Thyroid gland (tissue), 4 donors: ENCODE results near the gene ASIC3. TPM values are rescaled to one million over a fixed set of nuclear protein-coding genes. Genes with fewer than 3 reads are reported as not detected.

Experiments
- DNase-seq, 2 donors: peaks; one replicate each; pipeline ENCODE4 v3.0.0-alpha.2; 2019
- H3K27ac ChIP-seq, 3 donors: fragments of 200-600 bp; sonication (generic); 1 replicate in 2 of 3; 2 replicates in 1 of 3; pipeline ENCODE4 v1.5.1; 2016 to 2019; ENCODE audit warnings: mild to moderate bottlenecking in 1 of 3, moderate library complexity in 1 of 3
- H3K27me3 ChIP-seq: fragments of 200-600 bp; sonication (generic); one replicate; pipeline ENCODE4 v1.5.1; 2019
- H3K36me3 ChIP-seq, 2 donors: fragments of 200-600 bp; sonication (generic); one replicate each; pipeline ENCODE4 v1.5.1; 2016 to 2019
- H3K4me1 ChIP-seq, 2 donors: fragments of 200-600 bp; sonication (generic); one replicate each; pipeline ENCODE4 v1.5.1; 2017 to 2019
- H3K4me3 ChIP-seq, 3 donors: fragments of 200-600 bp; sonication (generic); replicated peaks in 1 of 3; 1 replicate in 2 of 3; 2 replicates in 1 of 3; pipeline ENCODE4 v1.5.1; 2016; ENCODE audit warnings: mild to moderate bottlenecking in 1 of 3
- H3K9me3 ChIP-seq: fragments of 200-600 bp; sonication (generic); one replicate; pipeline ENCODE4 v1.5.1; 2017
- CTCF ChIP-seq, 6 experiments: fragments of 200-600 bp in 3 of 6; fragments of 450-650 bp in 3 of 6; sonication (generic) in 3 of 6; IDR thresholded peaks; one replicate each; pipeline ENCODE4 v1.5.1; 2016 to 2019; ENCODE audit warnings: antibody characterized with exemption in 6 of 6, mild to moderate bottlenecking in 2 of 6, inconsistent platforms in 1 of 6, moderate library complexity in 1 of 6
- POLR2A ChIP-seq, 2 donors: fragments of 450-650 bp; IDR thresholded peaks; one replicate each; pipeline ENCODE4 v1.6.1; 2017; ENCODE audit warnings: antibody characterized with exemption in 2 of 2, mild to moderate bottlenecking in 2 of 2, moderate library complexity in 1 of 2
- WGBS, 2 donors: methylation state at CpG; one replicate each; pipeline ENCODE4 v1.1.5; 2017; 5-methylcytosine and 5-hydroxymethylcytosine counted together
- intact Hi-C: fragments of 100-400 bp; cut with DNase I; formaldehyde crosslinking; loops from one replicate; pipeline ENCODE4 v1.15.1; 2023
- total RNA-seq, 4 donors: library from RNA; depleted of rRNA; stranded (reverse); fragments of >200 nt; gene quantifications; one replicate each; pipeline ENCODE4 v1.2.3, GENCODE V29; 2016

Gene ASIC3
- total RNA-seq, 4 donors from 2014 or later = 1.2 to 2.6 (median 1.5) TPM; not detected in 1

DNA sequence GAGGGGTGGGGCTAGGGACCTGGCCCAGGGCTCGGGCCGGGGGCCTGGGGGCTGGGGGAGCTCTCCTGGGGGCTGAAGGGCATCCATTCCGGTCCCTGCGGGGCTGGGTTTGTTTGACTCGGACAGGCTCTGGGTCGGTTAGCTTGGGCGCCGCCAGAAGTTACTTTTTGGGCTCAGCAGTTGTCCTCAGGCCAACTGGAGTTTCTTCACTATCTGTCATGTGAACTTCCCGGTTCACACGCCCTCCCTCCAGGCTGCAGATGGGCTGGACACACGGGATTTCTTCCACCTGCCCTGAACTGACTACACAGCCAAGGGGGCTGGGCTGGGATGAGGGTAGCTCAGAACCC is 14.9 kb downstream of the ASIC3 start:
- DNase-seq = no peak
- H3K36me3 ChIP-seq = peaks cover 31 to 37% of the 10 kb centered on the region in 2 donors
- peak overlapping the region in 1 of 3 donors; percentile 5 for H3K27ac ChIP-seq
- no peaks in the 10 kb centered on the region for H3K27me3 ChIP-seq
- H3K9me3 ChIP-seq = no peaks in the 10 kb centered on the region
- intact Hi-C loops = no loop called here
- WGBS, 2 donors = 67 to 72% methylated on average over 3 to 6 of the region's 11 CpGs
- no peak for TF ChIP-seq CTCF (IDR thresholded peaks at IDR 0.05)
- no peak for TF ChIP-seq POLR2A (IDR thresholded peaks at IDR 0.05)
- no peak overlapping the region for H3K4me3 ChIP-seq
- peaks cover 26 to 36% of the 10 kb centered on the region in 2 donors for H3K4me1 ChIP-seq

DNA sequence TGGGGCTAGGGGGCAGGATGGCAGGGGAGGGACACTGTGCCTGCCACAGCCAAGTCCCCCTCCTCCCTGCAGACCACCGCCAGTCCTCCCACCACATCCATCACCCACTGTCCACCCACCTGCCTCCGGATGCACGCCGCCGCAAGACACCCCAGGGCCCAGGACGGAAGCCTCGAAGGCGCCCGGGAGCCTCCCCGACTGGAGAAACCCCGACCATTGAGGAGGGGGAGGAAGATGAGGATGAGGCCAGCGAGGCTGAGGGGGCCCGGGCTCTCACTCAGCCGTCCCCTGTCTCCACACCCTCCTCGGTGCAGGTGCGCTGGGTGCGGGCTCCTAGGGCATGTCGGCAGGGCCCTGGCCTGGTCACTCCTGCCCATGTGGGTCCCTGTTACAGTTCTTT is 16.1 kb downstream of the ASIC3 start:
- no peak for TF ChIP-seq CTCF (IDR thresholded peaks at IDR 0.05)
- no peak for TF ChIP-seq POLR2A (IDR thresholded peaks at IDR 0.05)
- Histone ChIP-seq H3K27ac (no peak overlapping the region), H3K36me3 (peaks cover 38 to 46% of the 10 kb centered on the region in 2 donors), H3K4me3 (no peak overlapping the region), H3K27me3 (no peaks in the 10 kb centered on the region), H3K9me3 (no peaks in the 10 kb centered on the region), H3K4me1 (peaks cover 16 to 28% of the 10 kb centered on the region in 2 donors)
- WGBS, 2 donors = 97 to 100% methylated on average over 4 to 6 of the region's 18 CpGs
- intact Hi-C loops = no loop called here
- DNase-seq = no peak

DNA sequence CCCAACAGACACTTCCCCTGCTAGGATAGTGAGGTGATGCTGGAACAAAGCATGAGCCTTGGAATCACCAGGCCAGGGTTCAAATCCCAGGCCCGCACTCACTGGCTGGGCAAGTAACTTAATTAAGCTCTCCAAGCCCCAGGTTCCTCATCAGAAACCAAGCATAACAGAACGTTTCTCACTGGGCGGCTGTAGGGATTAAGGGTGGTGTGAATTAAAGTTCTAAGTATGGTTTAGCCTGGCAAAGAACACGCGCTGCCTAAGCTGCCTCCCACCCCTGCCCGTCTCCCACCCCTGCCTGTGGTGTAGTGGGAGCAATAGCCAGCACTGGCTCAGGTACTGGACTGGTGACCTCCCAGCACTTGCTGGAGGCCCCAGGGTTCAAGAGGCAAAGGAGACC is 16.7 kb downstream of the ASIC3 start:
- no peak for DNase-seq
- Histone ChIP-seq H3K36me3 (peaks cover 41 to 51% of the 10 kb centered on the region in 2 donors), H3K4me3 (no peak overlapping the region), H3K9me3 (no peaks in the 10 kb centered on the region), H3K27me3 (no peaks in the 10 kb centered on the region), H3K27ac (no peak overlapping the region), H3K4me1 (peaks cover 16 to 28% of the 10 kb centered on the region in 2 donors)
- 90 to 95% methylated on average over 6 of the region's 6 CpGs for WGBS, 2 donors
- TF ChIP-seq CTCF (IDR thresholded peaks at IDR 0.05) (no peak), POLR2A (IDR thresholded peaks at IDR 0.05) (no peak)
- intact Hi-C loops = no loop called here

- no peaks in the 10 kb centered on the region for H3K27me3 ChIP-seq
- no peak overlapping the region for H3K27ac ChIP-seq
- TF ChIP-seq CTCF (IDR thresholded peaks at IDR 0.05) (no peak), POLR2A (IDR thresholded peaks at IDR 0.05) (no peak)
- 96 to 98% methylated on average over 14 of the region's 14 CpGs for WGBS, 2 donors
- H3K36me3 ChIP-seq = peaks cover 46 to 57% of the 10 kb centered on the region in 2 donors
- DNase-seq = no peak
- peaks cover 12 to 24% of the 10 kb centered on the region in 2 donors for H3K4me1 ChIP-seq
- intact Hi-C loops = no loop called here
- H3K4me3 ChIP-seq = no peak overlapping the region
- no peaks in the 10 kb centered on the region for H3K9me3 ChIP-seq
Observed at GRCh38 chr7:151065516-151065915, 17.2 kb downstream of the ASIC3 start.

GRCh38 chr7:151066273-151066974 is 18.1 kb downstream of the ASIC3 start:
- DNase-seq = no peak
- 93 to 96% methylated on average over 32 to 34 of the region's 39 CpGs for WGBS, 2 donors
- Histone ChIP-seq H3K27me3 (no peaks in the 10 kb centered on the region), H3K4me1 (peaks cover 3 to 15% of the 10 kb centered on the region in 2 donors), H3K4me3 (no peak overlapping the region), H3K36me3 (peaks cover 55 to 66% of the 10 kb centered on the region in 2 donors), H3K9me3 (no peaks in the 10 kb centered on the region), H3K27ac (no peak overlapping the region)
- intact Hi-C loops = no loop called here
- TF ChIP-seq POLR2A (IDR thresholded peaks at IDR 0.05) (no peak), CTCF (IDR thresholded peaks at IDR 0.05) (no peak)
